Right cardiac atrium (tissue), 5 donors: ENCODE measurements around the gene EIPR1. TPM values are rescaled to one million over a fixed set of nuclear protein-coding genes. Genes with fewer than 3 reads are reported as not detected.
A peak's percentile ranks its signal among the peaks of the same experiment; 100 is the strongest.

Experiments used
- ATAC-seq, 2 donors: fragments of 200-7000 bp; cut with Tn5 transposase; one replicate each; pipeline versions ENCODE4 v1.8.0 to v1.9.1; 2020; ENCODE audit warnings: moderate library complexity in 2 of 2, mild to moderate bottlenecking in 1 of 2
- DNase-seq, 3 donors: peaks; one replicate each; pipeline ENCODE4 v3.0.0-alpha.2; 2020
- H3K27ac ChIP-seq: one replicate; pipeline ENCODE4 v1.5.1; 2013; ENCODE audit warnings: mild to moderate bottlenecking, low read length, control low read depth, moderate library complexity
- H3K27me3 ChIP-seq: one replicate; pipeline ENCODE4 v1.6.1; 2013; ENCODE audit not compliant: control insufficient read depth, insufficient read depth
- H3K4me1 ChIP-seq: one replicate; pipeline ENCODE4 v1.6.1; 2013; ENCODE audit warnings: low read length; ENCODE audit not compliant: control insufficient read depth, insufficient read depth
- H3K4me3 ChIP-seq: one replicate; pipeline ENCODE4 v1.5.1; 2013; ENCODE audit warnings: low read length, control low read depth
- H3K9me3 ChIP-seq: one replicate; pipeline ENCODE4 v1.6.1; 2013; ENCODE audit warnings: low read length; ENCODE audit not compliant: control insufficient read depth
- WGBS: extraction: QIAGEN DNeasy Blood & Tissue Kit; methylation state at CpG from one replicate; pipeline ENCODE4 v1.1.7; 2013; 5-methylcytosine and 5-hydroxymethylcytosine counted together
- intact Hi-C, 4 donors: fragments of 100-400 bp; cut with DNase I; formaldehyde crosslinking; loops; one replicate each; pipeline versions ENCODE4 v1.11.0 to v1.14.0; 2022 to 2023
- polyA plus RNA-seq: library from polyadenylated mRNA; stranded (reverse); fragments of 200-250 nt; gene quantifications from one replicate; pipeline ENCODE4 v1.2.3, GENCODE V29; 2013
- total RNA-seq, 4 donors: library from RNA; stranded (reverse); fragmentation: NEBNext Ultra II Directional; extraction: Animal tissue kit (Norgen Biotek cat#: 25700); gene quantifications; one replicate each; pipeline ENCODE4 v1.2.1, GENCODE V29; 2021
- donor health status: healthy with polysubstance abuse.
- donor health status: DM: no; HTN: yes; CAD: no.
- donor health status: DM: no; HTN: no; CAD: no.
- donor health status: DM: no; HTN: yes; CAD: no; lungs with severe emphysema.
- donor health status: DM: yes; HTN: yes; CAD: no.

Gene EIPR1
- total and polyA plus RNA-seq, 5 donors, result 8.4 to 12.2 (median 10.6) TPM

DNA sequence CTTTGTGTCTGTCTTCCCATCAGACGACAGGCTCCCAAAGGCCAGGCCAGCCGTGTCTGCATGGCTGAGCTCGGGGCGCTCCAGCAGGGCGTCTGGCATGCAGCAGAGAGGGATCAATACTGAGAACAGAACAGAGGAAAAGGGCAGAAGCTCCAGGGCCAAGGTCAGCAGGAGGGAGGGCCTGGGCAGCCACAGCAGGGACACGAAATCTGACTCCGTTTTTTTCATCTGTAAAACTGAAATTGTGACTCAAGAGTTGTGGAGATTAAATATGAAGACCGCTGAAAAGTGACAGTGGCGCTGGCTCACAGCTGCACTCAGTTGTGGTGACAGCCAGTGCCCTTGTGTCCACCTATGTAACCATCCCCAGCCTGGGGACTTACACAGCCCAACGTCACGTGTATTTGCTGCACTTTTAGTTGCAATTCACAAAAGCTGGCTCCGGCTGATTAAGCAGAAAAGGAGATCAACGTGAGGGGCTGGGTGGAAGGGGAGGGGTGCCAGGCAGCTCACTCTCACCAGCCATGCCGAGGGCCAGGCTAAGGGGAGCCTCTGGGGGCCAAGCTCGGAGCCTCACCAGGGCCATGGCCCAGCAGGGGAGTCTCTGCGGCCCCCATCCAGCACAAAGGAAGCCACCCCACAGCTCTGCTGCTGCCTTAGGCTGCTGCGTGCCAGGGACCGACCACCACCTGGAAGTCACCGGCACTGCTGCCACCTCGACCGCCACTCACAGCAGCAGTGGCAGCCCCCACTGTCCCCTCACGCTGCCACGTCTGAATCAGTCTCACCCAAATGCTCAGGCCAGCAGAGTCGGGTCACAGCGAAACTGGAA lies 74.7 kb downstream of the EIPR1 start:
- Histone ChIP-seq H3K4me1 (no peaks in the 10 kb centered on the region), H3K9me3 (no peaks in the 10 kb centered on the region), H3K4me3 (peak overlapping the region; percentile 20), H3K27me3 (no peaks in the 10 kb centered on the region), H3K27ac (no peak overlapping the region)
- ATAC-seq (peak; percentile 34 to 54), DNase-seq (peak in 1 of 3 donors; percentile 60)
- WGBS, result 55% methylated on average over 25 of the region's 25 CpGs
- intact Hi-C loops, result loop anchor here in 2 of 4 donors (10.0 kb wide), 1 partner anchor 298 kb away; no protein-coding TSS in a partner anchor

DNA sequence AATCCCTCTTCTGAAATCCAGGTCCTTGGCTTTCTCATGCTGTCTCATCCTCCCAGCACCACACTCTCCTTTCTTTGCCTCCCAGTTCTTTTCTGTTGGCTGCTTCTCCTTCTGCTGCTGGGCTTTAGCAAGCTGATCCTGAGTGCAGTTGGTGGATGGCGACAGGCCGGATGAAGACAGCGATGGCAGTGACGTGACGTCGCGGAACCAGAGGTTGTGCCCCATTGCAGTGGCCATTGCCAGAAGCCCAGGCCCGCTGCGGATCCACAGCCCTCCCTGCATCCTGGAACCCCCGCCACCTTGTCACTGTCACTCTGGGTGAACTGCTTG lies 75.2 kb downstream of the EIPR1 start:
- intact Hi-C loops, result loop anchor here in 2 of 4 donors (10.0 kb wide), 1 partner anchor 298 kb away; no protein-coding TSS in a partner anchor
- H3K9me3 ChIP-seq, result no peaks in the 10 kb centered on the region
- ATAC-seq, result no peak
- DNase-seq, result no peak
- no peak overlapping the region for H3K4me3 ChIP-seq
- no peaks in the 10 kb centered on the region for H3K4me1 ChIP-seq
- H3K27ac ChIP-seq, result no peak overlapping the region
- H3K27me3 ChIP-seq, result no peaks in the 10 kb centered on the region
- 97% methylated on average over 10 of the region's 10 CpGs for WGBS

DNA sequence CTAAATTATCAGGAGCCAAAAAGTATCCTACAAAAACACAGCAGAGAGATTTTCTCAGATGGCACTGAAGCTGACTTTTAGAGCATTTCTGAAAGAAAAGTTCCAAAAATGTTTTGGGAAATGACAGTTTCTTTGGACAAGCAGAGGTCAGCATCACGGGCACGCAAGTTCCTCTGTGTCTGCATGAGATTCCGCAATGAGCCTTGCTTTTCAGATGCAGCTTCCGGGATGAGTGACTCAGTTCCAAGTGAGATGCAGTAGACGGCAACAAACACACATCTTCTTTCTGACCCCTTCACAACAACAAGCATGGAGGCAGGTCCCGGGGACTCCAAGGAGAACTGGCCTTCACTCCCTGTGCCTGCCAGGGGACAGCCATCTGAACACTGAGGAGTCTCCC lies 76.6 kb downstream of the EIPR1 start:
- H3K27me3 ChIP-seq, result no peaks in the 10 kb centered on the region
- no peak overlapping the region for H3K27ac ChIP-seq
- intact Hi-C loops, result loop anchor here in 2 of 4 donors (10.0 kb wide), 1 partner anchor 296 kb away; no protein-coding TSS in a partner anchor
- no peak for DNase-seq
- H3K4me1 ChIP-seq, result no peaks in the 10 kb centered on the region
- WGBS, result 91% methylated on average over 6 of the region's 6 CpGs
- H3K9me3 ChIP-seq, result no peaks in the 10 kb centered on the region
- H3K4me3 ChIP-seq, result no peak overlapping the region
- no peak for ATAC-seq

DNA sequence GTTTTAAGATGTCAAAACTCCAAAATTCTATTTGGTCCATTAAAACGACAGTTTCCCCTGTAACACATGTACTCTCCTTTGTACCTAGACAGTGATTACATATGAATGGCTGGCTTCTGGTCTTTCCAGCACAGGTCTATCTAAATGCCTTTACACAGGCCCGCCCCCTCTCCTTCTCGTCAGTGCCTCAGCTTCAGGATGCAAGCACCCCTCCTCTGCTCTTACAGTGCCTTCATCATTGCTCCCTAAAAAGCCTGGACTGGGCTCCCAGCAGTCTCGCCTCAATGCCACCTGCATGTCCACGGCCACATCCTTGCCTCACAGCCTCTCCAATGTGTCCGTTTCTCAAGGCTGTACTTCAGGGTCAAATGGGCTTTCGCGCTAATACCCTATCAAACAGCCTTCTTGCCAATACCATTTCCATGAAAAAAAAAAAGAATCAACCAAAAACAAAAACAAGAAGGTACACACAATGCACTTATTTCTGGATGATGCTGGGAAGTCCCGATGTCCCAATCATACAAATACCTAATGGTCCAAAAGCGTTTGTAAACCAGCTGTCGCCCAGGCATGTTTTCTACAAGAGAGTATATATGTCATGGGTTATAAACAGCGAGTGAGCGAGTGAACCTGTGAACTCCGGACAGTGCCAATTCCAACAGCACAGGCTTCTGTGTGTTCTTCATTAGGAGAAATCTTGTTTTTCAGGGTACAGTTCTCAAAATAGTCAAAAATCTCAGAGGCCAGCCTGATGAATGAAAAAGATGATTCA lies 77.2 kb downstream of the EIPR1 start:
- H3K9me3 ChIP-seq, result no peaks in the 10 kb centered on the region
- no peak overlapping the region for H3K27ac ChIP-seq
- no peaks in the 10 kb centered on the region for H3K27me3 ChIP-seq
- DNase-seq (no peak), ATAC-seq (no peak)
- H3K4me1 ChIP-seq, result no peaks in the 10 kb centered on the region
- intact Hi-C loops, result loop anchor here in 2 of 4 donors (10.0 kb wide), 1 partner anchor 296 kb away; no protein-coding TSS in a partner anchor
- no peak overlapping the region for H3K4me3 ChIP-seq
- WGBS, result 93% methylated on average over 14 of the region's 14 CpGs

DNA sequence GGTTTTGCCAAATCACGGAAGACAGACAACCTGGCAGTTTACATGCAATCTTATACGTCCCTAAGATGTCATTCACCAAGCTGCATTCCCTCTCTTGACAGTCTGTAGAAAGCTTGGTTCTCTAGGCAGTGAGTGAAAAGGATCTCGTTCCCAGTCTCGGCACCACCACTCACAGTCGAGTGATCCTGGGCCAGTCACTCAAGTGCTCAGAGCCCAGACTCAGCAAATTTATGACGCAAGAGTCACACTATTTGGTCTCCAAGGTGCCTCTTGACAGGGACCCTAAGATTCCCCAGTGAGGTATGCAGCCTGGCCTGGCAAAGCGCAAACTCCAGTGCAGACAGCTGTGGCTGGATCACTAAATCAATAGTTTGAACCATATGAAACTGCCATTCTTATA lies 77.9 kb downstream of the EIPR1 start:
- Histone ChIP-seq H3K4me3 (no peak overlapping the region), H3K9me3 (no peaks in the 10 kb centered on the region), H3K4me1 (no peaks in the 10 kb centered on the region), H3K27me3 (no peaks in the 10 kb centered on the region), H3K27ac (no peak overlapping the region)
- no peak for ATAC-seq
- WGBS, result 97% methylated on average over 7 of the region's 7 CpGs
- no peak for DNase-seq
- intact Hi-C loops, result loop anchor here in 2 of 4 donors (10.0 kb wide), 1 partner anchor 295 kb away; no protein-coding TSS in a partner anchor

DNA sequence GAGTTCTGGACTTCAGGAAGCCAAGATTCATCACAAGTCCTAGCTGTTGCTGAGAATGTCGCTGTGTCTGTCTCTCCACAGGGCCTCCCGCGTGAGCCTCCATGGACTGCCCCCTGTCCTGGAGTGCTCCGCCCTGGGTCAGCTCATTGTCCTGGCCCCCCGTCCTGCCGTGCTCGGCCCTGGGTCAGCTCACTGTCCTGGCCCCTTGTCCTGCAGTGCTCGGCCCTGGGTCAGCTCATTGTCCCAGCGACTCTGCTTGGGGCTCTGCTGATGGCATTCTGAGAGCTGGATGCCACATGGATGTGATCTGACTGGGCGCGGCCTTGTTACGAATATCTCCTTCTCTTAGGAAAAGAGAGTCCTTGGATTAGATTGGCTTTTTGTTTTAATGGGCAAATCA lies 78.5 kb downstream of the EIPR1 start:
- no peaks in the 10 kb centered on the region for H3K9me3 ChIP-seq
- H3K4me3 ChIP-seq, result no peak overlapping the region
- no peaks in the 10 kb centered on the region for H3K27me3 ChIP-seq
- no peak for ATAC-seq
- intact Hi-C loops, result no loop called here
- 96% methylated on average over 12 of the region's 12 CpGs for WGBS
- no peak for DNase-seq
- no peaks in the 10 kb centered on the region for H3K4me1 ChIP-seq
- no peak overlapping the region for H3K27ac ChIP-seq

DNA sequence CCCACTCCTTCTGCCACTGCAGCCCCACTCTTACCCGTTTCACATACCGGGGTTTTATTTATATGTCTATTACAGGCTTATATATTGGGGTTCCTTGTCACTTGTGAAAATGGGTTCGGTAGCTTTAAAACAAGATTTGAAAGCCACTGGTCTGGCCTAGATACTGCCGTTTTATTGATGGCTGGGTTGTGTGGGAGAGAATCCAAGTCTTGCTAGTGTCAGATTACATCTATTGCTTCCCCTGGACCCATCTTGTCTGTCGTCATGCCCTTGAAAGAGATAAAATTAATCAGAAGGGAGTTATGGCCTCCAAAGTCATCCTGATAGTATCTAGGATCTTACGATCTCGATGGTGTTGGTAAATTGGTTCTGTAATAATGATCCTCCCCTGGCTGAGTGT lies 79.4 kb downstream of the EIPR1 start:
- no peak overlapping the region for H3K27ac ChIP-seq
- intact Hi-C loops, result no loop called here
- ATAC-seq (no peak), DNase-seq (no peak)
- no peaks in the 10 kb centered on the region for H3K27me3 ChIP-seq
- no peak overlapping the region for H3K4me3 ChIP-seq
- 85% methylated on average over 7 of the region's 7 CpGs for WGBS
- no peaks in the 10 kb centered on the region for H3K4me1 ChIP-seq
- H3K9me3 ChIP-seq, result no peaks in the 10 kb centered on the region

DNA sequence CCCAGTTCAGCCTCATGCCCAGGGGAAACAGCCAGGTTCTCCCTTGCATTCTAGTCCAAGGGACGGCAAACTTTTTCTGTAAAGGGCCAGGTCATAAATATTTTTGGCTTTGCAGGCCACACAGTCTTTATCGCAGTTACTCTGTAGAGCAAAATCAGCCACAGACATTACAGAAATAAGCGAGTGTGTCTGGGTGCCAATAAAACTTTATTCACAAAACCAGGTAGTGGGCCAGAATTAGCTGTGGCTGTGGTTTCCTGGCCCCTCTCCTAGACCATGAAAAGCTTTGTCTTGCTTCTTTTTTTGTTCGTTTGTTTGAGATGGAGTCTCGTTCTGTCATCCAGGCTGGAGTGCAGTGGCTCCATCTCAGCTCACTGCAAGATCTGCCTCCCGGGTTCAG lies 80.1 kb downstream of the EIPR1 start:
- ATAC-seq (no peak), DNase-seq (no peak)
- intact Hi-C loops, result no loop called here
- Histone ChIP-seq H3K27ac (no peak overlapping the region), H3K4me1 (no peaks in the 10 kb centered on the region), H3K27me3 (no peaks in the 10 kb centered on the region), H3K4me3 (no peak overlapping the region), H3K9me3 (no peaks in the 10 kb centered on the region)
- WGBS, result 96% methylated on average over 6 of the region's 6 CpGs

DNA sequence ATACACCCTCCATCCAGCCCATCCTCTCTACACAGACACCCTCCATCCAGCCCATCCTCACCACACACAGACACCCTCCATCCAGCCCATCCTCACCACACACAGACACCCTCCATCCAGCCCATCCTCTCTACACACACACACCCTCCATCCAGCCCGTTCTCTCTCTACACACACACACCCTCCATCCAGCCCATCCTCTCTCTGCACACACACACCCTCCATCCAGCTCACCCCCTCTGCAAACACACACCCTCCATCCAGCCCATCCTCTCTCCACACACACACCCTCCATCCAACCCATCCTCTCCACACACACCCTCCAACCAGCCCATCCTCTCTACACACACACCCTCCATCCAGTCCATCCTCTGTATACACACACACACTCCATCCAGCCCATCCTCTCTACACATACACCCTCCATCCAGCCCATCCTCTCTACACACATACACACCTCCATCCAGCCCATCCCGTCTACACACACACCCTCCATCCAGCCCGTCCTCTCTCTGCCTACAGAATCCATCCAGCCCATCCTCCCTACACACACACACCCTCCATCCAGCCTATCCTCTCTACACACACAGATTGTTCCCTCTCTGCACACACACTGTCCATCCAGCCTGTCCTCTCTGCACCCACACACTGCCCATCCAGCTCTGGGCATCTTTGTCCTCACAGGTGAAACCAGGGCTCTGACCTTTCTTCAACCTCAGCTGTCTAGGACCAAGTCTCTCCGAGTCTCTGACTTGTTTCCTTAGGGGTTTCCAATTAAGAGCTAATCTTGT lies 81.2 kb downstream of the EIPR1 start:
- 88% methylated on average over 4 of the region's 4 CpGs for WGBS
- intact Hi-C loops, result no loop called here

DNA sequence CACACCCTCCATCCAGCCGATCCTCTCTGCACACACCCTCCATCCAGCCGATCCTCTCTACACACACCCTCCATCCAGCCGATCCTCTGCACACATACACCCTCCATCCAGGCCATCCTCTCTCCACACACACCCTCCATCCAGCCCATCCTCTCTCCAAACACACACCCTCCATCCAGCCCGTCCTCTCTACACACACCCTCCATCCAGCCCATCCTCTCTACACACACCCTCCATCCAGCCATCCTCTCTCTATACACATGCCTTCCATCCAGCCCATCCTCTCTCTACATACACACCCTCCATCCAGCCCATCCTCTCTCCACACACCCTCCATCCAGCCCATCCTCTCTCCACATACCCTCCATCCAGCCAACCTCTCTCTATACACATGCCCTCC lies 83.1 kb downstream of the EIPR1 start:
- H3K4me3 ChIP-seq, result no peak overlapping the region
- no peaks in the 10 kb centered on the region for H3K4me1 ChIP-seq
- H3K27ac ChIP-seq, result no peak overlapping the region
- H3K9me3 ChIP-seq, result no peaks in the 10 kb centered on the region
- no peak for ATAC-seq
- H3K27me3 ChIP-seq, result no peaks in the 10 kb centered on the region
- DNase-seq, result no peak
- WGBS, result 72% methylated on average over 4 of the region's 4 CpGs
- intact Hi-C loops, result no loop called here

More for the DNA sequence above, 81.2 kb downstream of the EIPR1 start:
- Histone ChIP-seq H3K27ac (no peak overlapping the region), H3K27me3 (no peaks in the 10 kb centered on the region), H3K4me3 (no peak overlapping the region), H3K9me3 (no peaks in the 10 kb centered on the region), H3K4me1 (no peaks in the 10 kb centered on the region)
- ATAC-seq, result no peak
- DNase-seq, result no peak
